Loucy (cell line): ENCODE data around the gene MAP4K1.

Source experiments
- H2AFZ ChIP-seq: fragments of 200-600 bp; sonication (generic); 2 replicates; pipeline ENCODE4 v1.6.0; 2016; ENCODE audit warnings: antibody characterized with exemption, mild to moderate bottlenecking, low read length, moderate library complexity
- H3F3A ChIP-seq: fragments of 200-600 bp; 2 replicates; pipeline ENCODE4 v1.6.0; 2016; ENCODE audit warnings: antibody characterized with exemption, low read depth, mild to moderate bottlenecking
- H3K27me3 ChIP-seq: fragments of 200-600 bp; sonication (generic); 2 replicates; pipeline ENCODE4 v1.6.1; 2014; ENCODE audit warnings: low read length, mild to moderate bottlenecking; ENCODE audit not compliant: insufficient read depth, poor library complexity, severe bottlenecking
- H3K36me3 ChIP-seq: fragments of 200-600 bp; sonication (generic); 2 replicates; pipeline ENCODE4 v1.6.1; 2016; ENCODE audit warnings: low read length; ENCODE audit not compliant: insufficient read depth
- H3K4me1 ChIP-seq: fragments of 200-600 bp; sonication (generic); 2 replicates; pipeline ENCODE4 v1.5.1; 2014; ENCODE audit warnings: low read length, mild to moderate bottlenecking; ENCODE audit not compliant: insufficient read depth, poor library complexity, severe bottlenecking
- H3K4me2 ChIP-seq: fragments of 200-600 bp; sonication (generic); 2 replicates; pipeline ENCODE4 v1.6.0; 2014; ENCODE audit warnings: antibody characterized with exemption, low read length, low read depth, mild to moderate bottlenecking; ENCODE audit not compliant: poor library complexity, severe bottlenecking
- H3K4me3 ChIP-seq: fragments of 200-600 bp; sonication (generic); 2 replicates; pipeline ENCODE4 v1.5.1; 2014; ENCODE audit warnings: low read length, mild to moderate bottlenecking, mixed read lengths; ENCODE audit not compliant: poor library complexity, severe bottlenecking
- H3K79me2 ChIP-seq: fragments of 200-600 bp; sonication (generic); 2 replicates; pipeline ENCODE4 v1.6.1; 2014; ENCODE audit warnings: low read length; ENCODE audit not compliant: insufficient read depth
- H3K9ac ChIP-seq: fragments of 200-600 bp; sonication (generic); 2 replicates; pipeline ENCODE4 v1.6.0; 2014; ENCODE audit warnings: mild to moderate bottlenecking, low read depth, low read length, moderate library complexity; ENCODE audit not compliant: poor library complexity, severe bottlenecking
- H3K9me2 ChIP-seq: fragments of 200-600 bp; sonication (generic); replicated peaks from 2 replicates; pipeline ENCODE4 v1.6.1; 2016; ENCODE audit warnings: low read depth, low read length, mixed read lengths
- H3K9me3 ChIP-seq: fragments of 200-600 bp; sonication (generic); 2 replicates; pipeline ENCODE4 v1.6.1; 2014; ENCODE audit warnings: mild to moderate bottlenecking, antibody characterized with exemption, low read length, low read depth; ENCODE audit not compliant: insufficient read depth
- H4K20me1 ChIP-seq: fragments of 200-600 bp; sonication (generic); 2 replicates; pipeline ENCODE4 v1.6.0; 2014; ENCODE audit warnings: antibody characterized with exemption, low read length, mild to moderate bottlenecking; ENCODE audit not compliant: insufficient read depth, poor library complexity, severe bottlenecking
- CTCF ChIP-seq: fragments of 200-600 bp; sonication (generic); conservative IDR thresholded peaks from 2 replicates; pipeline ENCODE4 v1.5.1; 2014; ENCODE audit warnings: mild to moderate bottlenecking, antibody characterized with exemption, low read length
- EZH2phosphoT487 ChIP-seq: fragments of 200-600 bp; IDR thresholded peaks from 2 replicates; pipeline ENCODE4 v1.6.1; 2018; ENCODE audit warnings: antibody characterized with exemption, mild to moderate bottlenecking, moderate library complexity, borderline replicate concordance

The MAP4K1 gene

GRCh38 chr19:38655148-38655824 lies 37.5 kb upstream of the MAP4K1 start:
- TF ChIP-seq EZH2phosphoT487 (no peak), CTCF (no peak)
- Histone ChIP-seq H3K79me2 (peaks cover 100% of the 10 kb centered on the region), H3K9me2 (no peaks in the 10 kb centered on the region), H3K4me1 (peaks cover 86% of the 10 kb centered on the region), H3K4me3 (peak overlapping the region; percentile 29), H3K9me3 (no peaks in the 10 kb centered on the region), H3K36me3 (peaks cover 18% of the 10 kb centered on the region; the same call in 1 of the 2 replicates), H3K9ac (peak overlapping the region; percentile 38), H2AFZ (no peak overlapping the region), H3K27me3 (no peaks in the 10 kb centered on the region), H4K20me1 (peaks cover 95% of the 10 kb centered on the region), H3F3A (peaks cover 3% of the 10 kb centered on the region; the same call in 1 of the 2 replicates), H3K4me2 (peak overlapping the region; percentile 98)

GRCh38 chr19:38654628-38655055 lies 36.9 kb upstream of the MAP4K1 start:
- Histone ChIP-seq H3K79me2 (peaks cover 100% of the 10 kb centered on the region), H3K4me3 (peak overlapping the region; percentile 29), H2AFZ (no peak overlapping the region), H3K4me1 (peaks cover 90% of the 10 kb centered on the region), H3K27me3 (no peaks in the 10 kb centered on the region), H3K36me3 (peaks cover 18% of the 10 kb centered on the region; the same call in 1 of the 2 replicates), H3K9me3 (no peaks in the 10 kb centered on the region), H3K9ac (peak overlapping the region; percentile 38), H3F3A (peaks cover 3% of the 10 kb centered on the region; the same call in 1 of the 2 replicates), H4K20me1 (peaks cover 96% of the 10 kb centered on the region), H3K9me2 (no peaks in the 10 kb centered on the region), H3K4me2 (peak overlapping the region; percentile 98)
- no peak for TF ChIP-seq EZH2phosphoT487
- no peak for TF ChIP-seq CTCF

- Histone ChIP-seq H2AFZ (no peak overlapping the region), H3K9me2 (no peaks in the 10 kb centered on the region), H3K9me3 (no peaks in the 10 kb centered on the region), H3K9ac (peak overlapping the region; percentile 93), H3K4me2 (peak overlapping the region; percentile 98), H3K27me3 (peaks cover 2% of the 10 kb centered on the region), H3K4me3 (peak overlapping the region; percentile 90), H3K4me1 (peaks cover 87% of the 10 kb centered on the region), H3K36me3 (peaks cover 8% of the 10 kb centered on the region; the same call in 1 of the 2 replicates), H4K20me1 (peaks cover 96% of the 10 kb centered on the region), H3K79me2 (peaks cover 100% of the 10 kb centered on the region), H3F3A (peaks cover 3% of the 10 kb centered on the region; the same call in 1 of the 2 replicates)
- TF ChIP-seq CTCF (no peak), EZH2phosphoT487 (no peak)
Observed at GRCh38 chr19:38653028-38653571, 35.3 kb upstream of the MAP4K1 start.
